GM10248 (cell line): ENCODE measurements around the gene SLCO3A1.

Source experiments
- CTCF ChIA-PET: fragments of 300-600 bp; sonication (Branson Sonifier 250); formaldehyde crosslinking; extraction: SDS; loops from one replicate; lab custom pipeline; 2021; ENCODE audit warnings: antibody characterized with exemption; lab: Yijun Ruan, JAX
- POLR2A ChIA-PET: fragments of 350-650 bp; sonication (Branson Sonifier 250); formaldehyde crosslinking; extraction: SDS; loops from one replicate; lab custom pipeline; 2020; ENCODE audit warnings: antibody characterized with exemption; lab: Yijun Ruan, JAX
- DNase-seq: peaks from one replicate; pipeline ENCODE4 v3.0.0; 2012; ENCODE audit errors: extremely low spot score
- TF ChIP-seq, protein P1 (sequence below): IDR thresholded peaks from 2 replicates; pipeline ENCODE4 v1.5.1; 2012; ENCODE audit warnings: mild to moderate bottlenecking, low read depth; ENCODE audit errors: extremely low read depth, missing control alignments, control extremely low read depth

Gene SLCO3A1

GRCh38 chr15:92159481-92159880 is 306.0 kb downstream of the SLCO3A1 start:
- POLR2A ChIA-PET: no interaction called here
- TF ChIP-seq, protein P1, sequence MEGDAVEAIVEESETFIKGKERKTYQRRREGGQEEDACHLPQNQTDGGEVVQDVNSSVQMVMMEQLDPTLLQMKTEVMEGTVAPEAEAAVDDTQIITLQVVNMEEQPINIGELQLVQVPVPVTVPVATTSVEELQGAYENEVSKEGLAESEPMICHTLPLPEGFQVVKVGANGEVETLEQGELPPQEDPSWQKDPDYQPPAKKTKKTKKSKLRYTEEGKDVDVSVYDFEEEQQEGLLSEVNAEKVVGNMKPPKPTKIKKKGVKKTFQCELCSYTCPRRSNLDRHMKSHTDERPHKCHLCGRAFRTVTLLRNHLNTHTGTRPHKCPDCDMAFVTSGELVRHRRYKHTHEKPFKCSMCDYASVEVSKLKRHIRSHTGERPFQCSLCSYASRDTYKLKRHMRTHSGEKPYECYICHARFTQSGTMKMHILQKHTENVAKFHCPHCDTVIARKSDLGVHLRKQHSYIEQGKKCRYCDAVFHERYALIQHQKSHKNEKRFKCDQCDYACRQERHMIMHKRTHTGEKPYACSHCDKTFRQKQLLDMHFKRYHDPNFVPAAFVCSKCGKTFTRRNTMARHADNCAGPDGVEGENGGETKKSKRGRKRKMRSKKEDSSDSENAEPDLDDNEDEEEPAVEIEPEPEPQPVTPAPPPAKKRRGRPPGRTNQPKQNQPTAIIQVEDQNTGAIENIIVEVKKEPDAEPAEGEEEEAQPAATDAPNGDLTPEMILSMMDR: no peak
- CTCF ChIA-PET: interaction anchor here (1.9 to 2.3 kb wide), 2 partner anchors 9 to 20 kb away, joined by 6 to 7 read pairs; no protein-coding TSS in a partner anchor
- no peak for DNase-seq

GRCh38 chr15:92159906-92160841 is 306.7 kb downstream of the SLCO3A1 start:
- no peak for DNase-seq
- CTCF ChIA-PET: interaction anchor here (1.0 to 2.3 kb wide), 2 partner anchors 9 to 19 kb away, joined by 3 to 6 read pairs; no protein-coding TSS in a partner anchor
- TF ChIP-seq, protein P1: no peak
- POLR2A ChIA-PET: no interaction called here

GRCh38 chr15:92161039-92161670 is 307.6 kb downstream of the SLCO3A1 start:
- peak; percentile 59 for DNase-seq
- ChIA-PET POLR2A (no interaction called here), CTCF (interaction anchor here (1.0 to 2.3 kb wide), 2 partner anchors 8 to 18 kb away, joined by 3 to 6 read pairs; no protein-coding TSS in a partner anchor)
- TF ChIP-seq, protein P1: no peak

GRCh38 chr15:92162657-92163056 is 309.1 kb downstream of the SLCO3A1 start:
- TF ChIP-seq, protein P1: no peak
- DNase-seq: no peak
- ChIA-PET POLR2A (no interaction called here), CTCF (no interaction called here)

DNA sequence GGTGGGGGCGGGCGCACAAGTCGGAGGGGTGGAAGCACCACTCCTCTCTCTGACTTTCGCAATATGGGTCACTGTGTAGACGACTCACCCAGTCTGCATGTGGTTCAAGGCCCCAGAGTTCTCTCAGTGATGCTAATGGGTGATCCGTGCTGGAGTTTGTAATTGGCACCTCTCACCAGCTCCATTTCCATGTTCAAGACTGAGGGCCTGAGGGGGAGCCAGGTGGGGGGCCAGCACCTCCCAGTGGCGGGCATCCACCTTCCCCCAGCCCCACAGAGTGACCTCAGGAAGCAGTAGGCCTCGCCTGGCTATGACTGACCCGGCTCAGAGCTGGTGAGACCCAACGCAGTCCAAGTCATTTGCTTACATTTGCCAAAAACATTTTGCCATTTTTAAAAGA is 310.1 kb downstream of the SLCO3A1 start:
- POLR2A ChIA-PET: no interaction called here
- TF ChIP-seq, protein P1: no peak
- no peak for DNase-seq
- CTCF ChIA-PET: interaction anchor here (1.1 kb wide), 1 partner anchor 13 kb away, joined by 3 read pairs; no protein-coding TSS in a partner anchor

DNA sequence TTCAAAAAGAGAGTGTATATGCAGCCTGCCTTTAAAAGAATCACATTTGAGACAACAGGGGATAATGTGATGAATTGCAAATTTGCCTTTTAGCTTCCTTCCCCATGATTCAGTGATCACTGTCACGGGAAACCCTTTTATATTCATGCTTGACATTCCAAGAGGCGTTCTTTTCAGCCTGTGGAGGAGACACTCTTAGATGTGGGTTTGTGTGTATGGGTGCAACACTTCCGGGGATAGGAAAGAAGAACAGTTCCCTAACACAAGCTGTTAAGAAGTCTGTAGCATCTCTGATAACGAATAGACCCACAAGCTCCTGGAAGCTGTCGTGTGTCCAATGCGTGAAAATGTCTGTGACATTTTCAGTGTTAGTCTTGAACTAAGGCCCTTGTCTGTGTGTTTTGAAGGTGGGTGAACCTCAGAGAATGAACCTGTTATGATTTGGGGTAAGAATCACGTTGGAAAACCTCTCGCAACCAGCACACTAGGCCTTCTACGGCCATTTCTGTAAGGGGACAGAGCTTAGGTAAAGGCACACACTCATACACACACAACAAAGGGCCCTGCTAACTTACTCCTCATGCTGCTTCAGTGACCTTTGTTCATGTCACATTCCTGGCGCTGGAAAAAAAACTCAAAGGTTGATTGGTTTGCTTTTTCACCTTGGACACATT is 311.0 kb downstream of the SLCO3A1 start:
- TF ChIP-seq, protein P1: no peak

More for the DNA sequence above, 311.0 kb downstream of the SLCO3A1 start:
- ChIA-PET CTCF (interaction anchor here (1.1 kb wide), 1 partner anchor 12 kb away, joined by 3 read pairs; no protein-coding TSS in a partner anchor), POLR2A (no interaction called here)
- DNase-seq: no peak
